Measurements from ENCODE around the gene LIX1L. TPM values are rescaled to one million over a fixed set of nuclear protein-coding genes. Genes with fewer than 3 reads are reported as not detected.
A peak's percentile ranks its signal among the peaks of the same experiment; 100 is the strongest.

Gene LIX1L
- total and polyA plus RNA-seq, 2 of the 13 experiments (the other 11 are each of a cell fraction or from before 2014, with no cell fraction given): 8.1 to 24.9 TPM

DNA sequence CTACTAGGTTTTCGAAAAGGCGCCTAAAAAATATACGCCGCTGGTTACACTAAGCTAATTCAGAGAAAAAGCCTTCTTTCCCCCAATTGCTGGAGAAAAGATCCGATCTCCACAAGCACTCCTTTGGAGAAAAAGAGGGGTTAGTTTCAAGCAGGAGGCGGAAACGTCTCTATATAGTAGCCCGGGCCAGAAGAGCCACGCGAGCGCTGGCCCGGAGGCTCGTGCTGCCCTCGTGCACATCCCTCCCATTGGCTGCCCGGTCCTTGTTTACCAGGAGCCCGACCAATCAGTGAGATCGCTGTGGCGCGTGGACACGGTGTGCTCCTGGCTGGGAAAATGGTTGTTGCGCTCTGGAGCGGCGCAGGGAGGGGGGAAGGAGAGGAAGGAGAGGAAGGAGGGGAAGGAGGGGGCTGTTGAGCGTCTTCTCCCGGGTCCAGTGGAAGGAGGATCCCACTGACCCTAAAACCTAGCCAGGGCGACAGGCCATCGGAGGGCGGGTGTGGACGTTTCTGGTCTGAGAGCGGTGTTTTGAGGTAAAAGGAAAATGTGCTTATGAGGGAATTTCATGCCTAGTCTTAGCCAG lies 38.7 kb upstream of the LIX1L start, which contains the start of gene TXNIP (continued):
- TF ChIP-seq ZNF569 (CRISPR knock-in tag; IDR thresholded peaks at IDR 0.05; ENCODE audit: borderline replicate concordance) (0 out of 2 replicates have a peak, but pooled peaks have one; percentile 43), RCOR2 (CRISPR knock-in tag; IDR thresholded peaks at IDR 0.05) (0 out of 2 replicates have a peak, but pooled peaks have one; percentile 40), SNAPC4 (CRISPR knock-in tag; IDR thresholded peaks at IDR 0.05) (no peak), POLR2AphosphoS5 (IDR thresholded peaks at IDR 0.05; ENCODE audit: low read depth, low read length) (peak; percentile 100), SMAD9 (CRISPR knock-in tag; IDR thresholded peaks at IDR 0.05) (peak; percentile 33; the same call in 1 of the 2 replicates), SNAPC2 (CRISPR knock-in tag; IDR thresholded peaks at IDR 0.05) (peak; percentile 98), ZNF136 (CRISPR knock-in tag; IDR thresholded peaks at IDR 0.05; ENCODE audit: low read depth) (no peak; the same call in 1 of the 2 replicates), ZNF562 (CRISPR knock-in tag; IDR thresholded peaks at IDR 0.05; ENCODE audit: borderline replicate concordance) (no peak), SIX4 (CRISPR knock-in tag; IDR thresholded peaks at IDR 0.05) (peak; percentile 66), MXD4 (CRISPR knock-in tag; IDR thresholded peaks at IDR 0.05) (no peak; the same call in 1 of the 2 replicates), EHMT2 (IDR thresholded peaks at IDR 0.05; ENCODE audit: borderline replicate concordance, low read depth, low read length) (no peak), CENPT (CRISPR knock-in tag; IDR thresholded peaks at IDR 0.05; ENCODE audit: low read depth) (peak; percentile 56; the same call in 1 of the 2 replicates), NFYB (CRISPR knock-in tag; IDR thresholded peaks at IDR 0.05) (peak; percentile 99), KDM2A (CRISPR knock-in tag; IDR thresholded peaks at IDR 0.05; ENCODE audit: borderline replicate concordance, low read depth) (peak; percentile 82), U2AF1 (optimal IDR thresholded peaks at IDR 0.05; ENCODE audit: low read depth, low read length) (no peak), ZFP1 (CRISPR knock-in tag; IDR thresholded peaks at IDR 0.05) (peak; percentile 73; the same call in 1 of the 2 replicates), MEF2D (CRISPR knock-in tag; IDR thresholded peaks at IDR 0.05) (peak; percentile 97)
- TF ChIP-seq, protein P1, sequence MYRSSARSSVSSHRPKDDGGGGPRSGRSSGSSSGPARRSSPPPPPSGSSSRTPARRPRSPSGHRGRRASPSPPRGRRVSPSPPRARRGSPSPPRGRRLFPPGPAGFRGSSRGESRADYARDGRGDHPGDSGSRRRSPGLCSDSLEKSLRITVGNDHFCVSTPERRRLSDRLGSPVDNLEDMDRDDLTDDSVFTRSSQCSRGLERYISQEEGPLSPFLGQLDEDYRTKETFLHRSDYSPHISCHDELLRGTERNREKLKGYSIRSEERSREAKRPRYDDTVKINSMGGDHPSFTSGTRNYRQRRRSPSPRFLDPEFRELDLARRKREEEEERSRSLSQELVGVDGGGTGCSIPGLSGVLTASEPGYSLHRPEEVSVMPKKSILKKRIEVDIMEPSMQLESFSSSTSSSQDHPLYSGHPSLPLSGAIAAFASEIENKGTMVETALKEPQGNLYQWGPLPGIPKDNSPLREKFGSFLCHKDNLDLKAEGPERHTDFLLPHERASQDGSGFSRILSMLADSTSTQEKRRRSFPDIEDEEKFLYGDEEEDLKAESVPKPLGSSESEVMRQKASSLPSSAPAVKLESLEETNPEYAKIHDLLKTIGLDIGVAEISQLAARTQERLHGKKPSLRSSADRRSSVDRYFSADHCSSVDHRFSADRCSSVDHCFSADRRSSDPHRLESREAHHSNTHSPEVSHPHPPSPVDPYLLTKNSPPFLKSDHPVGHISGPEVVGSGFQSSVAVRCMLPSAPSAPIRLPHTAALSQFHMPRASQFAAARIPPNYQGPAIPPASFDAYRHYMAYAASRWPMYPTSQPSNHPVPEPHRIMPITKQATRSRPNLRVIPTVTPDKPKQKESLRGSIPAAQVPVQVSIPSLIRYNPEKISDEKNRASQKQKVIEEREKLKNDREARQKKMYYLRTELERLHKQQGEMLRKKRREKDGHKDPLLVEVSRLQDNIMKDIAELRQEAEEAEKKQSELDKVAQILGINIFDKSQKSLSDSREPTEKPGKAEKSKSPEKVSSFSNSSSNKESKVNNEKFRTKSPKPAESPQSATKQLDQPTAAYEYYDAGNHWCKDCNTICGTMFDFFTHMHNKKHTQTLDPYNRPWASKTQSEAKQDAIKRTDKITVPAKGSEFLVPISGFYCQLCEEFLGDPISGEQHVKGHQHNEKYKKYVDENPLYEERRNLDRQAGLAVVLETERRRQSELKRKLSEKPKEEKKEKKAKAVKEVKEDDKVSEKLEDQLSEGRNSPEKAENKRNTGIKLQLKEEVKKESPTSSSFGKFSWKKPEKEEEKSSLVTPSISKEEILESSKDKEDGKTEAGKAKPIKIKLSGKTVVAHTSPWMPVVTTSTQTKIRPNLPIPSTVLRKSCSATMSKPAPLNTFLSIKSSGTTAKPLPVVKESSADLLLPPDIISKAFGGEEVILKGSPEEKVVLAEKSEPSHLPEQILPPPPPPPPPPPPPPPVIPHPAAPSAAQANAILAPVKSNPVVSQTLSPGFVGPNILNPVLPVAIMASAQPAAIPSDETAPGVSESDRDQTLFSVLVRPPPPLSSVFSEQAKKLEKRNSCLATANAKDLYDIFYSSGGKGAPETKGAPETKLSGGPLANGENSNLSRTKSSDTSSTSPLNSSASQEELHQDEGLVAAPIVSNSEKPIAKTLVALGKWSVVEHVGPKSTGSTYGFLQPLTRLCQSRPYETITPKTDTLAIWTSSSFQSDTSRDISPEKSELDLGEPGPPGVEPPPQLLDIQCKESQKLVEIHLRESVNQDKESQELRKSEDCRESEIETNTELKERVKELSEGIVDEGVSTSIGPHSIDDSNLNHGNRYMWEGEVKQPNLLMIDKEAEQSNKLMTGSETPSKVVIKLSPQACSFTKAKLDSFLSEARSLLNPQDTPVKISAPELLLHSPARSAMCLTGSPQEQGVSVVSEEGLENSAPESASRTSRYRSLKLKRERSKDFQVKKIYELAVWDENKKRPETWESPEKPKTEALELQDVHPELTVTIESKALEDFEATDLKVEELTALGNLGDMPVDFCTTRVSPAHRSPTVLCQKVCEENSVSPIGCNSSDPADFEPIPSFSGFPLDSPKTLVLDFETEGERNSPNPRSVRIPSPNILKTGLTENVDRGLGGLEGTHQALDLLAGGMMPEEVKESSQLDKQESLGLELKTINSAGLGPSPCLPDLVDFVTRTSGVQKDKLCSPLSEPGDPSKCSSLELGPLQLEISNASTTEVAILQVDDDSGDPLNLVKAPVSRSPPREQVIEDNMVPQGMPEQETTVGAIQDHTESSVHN (CRISPR knock-in tag; IDR thresholded peaks at IDR 0.05): peak; percentile 79; the same call in 1 of the 2 replicates

Data from HepG2 (cell line).